GM12892 (cell line): ENCODE results near the gene TEPSIN.

Experiments
- POLR2A ChIP-seq: IDR thresholded peaks from 2 replicates; pipeline ENCODE4 v1.6.1; 2011; ENCODE audit warnings: low read depth, low read length, control low read depth
- POLR2AphosphoS5 ChIP-seq: IDR thresholded peaks from 2 replicates; pipeline ENCODE4 v1.6.1; 2011; ENCODE audit warnings: low read depth, low read length, control low read depth
- TAF1 ChIP-seq: IDR thresholded peaks from 2 replicates; pipeline ENCODE4 v1.6.1; 2011; ENCODE audit warnings: low read depth, mild to moderate bottlenecking, control low read depth, low read length, borderline replicate concordance

GRCh38 chr17:81278831-81279230, 40.0 kb upstream of the TEPSIN start:
- no peak for TF ChIP-seq POLR2A
- TF ChIP-seq POLR2AphosphoS5, result no peak
- TF ChIP-seq TAF1, result no peak
